ENCODE data around the gene AGBL3.

AGBL3 gene

GRCh38 chr7:134947831-134948230, 38.5 kb upstream of the AGBL3 start:
- Histone ChIP-seq H3K27me3 (ENCODE audit: control insufficient read depth in 1 of 2, insufficient read depth in 1 of 2, low read length in 2 of 2) (no peaks in the 10 kb centered on the region), H3K18ac (ENCODE audit: low read depth in 1 of 2, low read length in 2 of 2) (no peak overlapping the region), H3K4ac (ENCODE audit: low read depth in 1 of 2, low read length in 2 of 2) (no peak overlapping the region), H3K36me3 (ENCODE audit: control insufficient read depth in 1 of 2, insufficient read depth in 2 of 2, low read depth in 1 of 2, low read length in 2 of 2) (peaks cover 27 to 92% of the 10 kb centered on the region in 2 experiments), H4K8ac (ENCODE audit: low read length) (no peak overlapping the region), H2BK15ac (ENCODE audit: low read depth, poor library complexity, severe bottlenecking) (no peak overlapping the region), H3K4me2 (ENCODE audit: low read length, poor library complexity, severe bottlenecking) (no peak overlapping the region), H3K4me3 (ENCODE audit: insufficient read depth in 1 of 2, low read depth in 1 of 2, low read length in 2 of 2) (no peak overlapping the region), H3K9ac (ENCODE audit: low read length) (no peak overlapping the region), H2BK120ac (ENCODE audit: low read depth, low read length) (no peak overlapping the region), H2AFZ (ENCODE audit: low read depth, low read length) (no peak overlapping the region), H4K91ac (ENCODE audit: low read length) (no peak overlapping the region), H2BK12ac (ENCODE audit: low read length in 2 of 2) (no peak overlapping the region), H2BK5ac (ENCODE audit: low read depth, low read length, poor library complexity, severe bottlenecking) (no peak overlapping the region), H3K27ac (ENCODE audit: low read length, poor library complexity, severe bottlenecking) (peak overlapping the region; percentile 6), H3K23ac (ENCODE audit: low read length in 2 of 2) (no peak overlapping the region), H3K79me1 (replicated peaks; ENCODE audit: low read length, poor library complexity, severe bottlenecking) (peaks cover 17% of the 10 kb centered on the region), H2AK5ac (ENCODE audit: low read length, severe bottlenecking) (peak overlapping the region; percentile 77), H3K4me1 (ENCODE audit: control insufficient read depth, insufficient read depth, low read depth, low read length) (peaks cover 5% of the 10 kb centered on the region), H3K14ac (ENCODE audit: low read length in 2 of 2) (no peak overlapping the region), H3K9me3 (ENCODE audit: control insufficient read depth, low read length) (no peaks in the 10 kb centered on the region)
- DNase-seq: no peak
- no CpG with 5 or more reads among the region's 1 CpG for WGBS

GRCh38 chr7:134948246-134948645, 38.1 kb upstream of the AGBL3 start:
- Histone ChIP-seq H4K8ac (ENCODE audit: low read length) (no peak overlapping the region), H3K36me3 (ENCODE audit: control insufficient read depth in 1 of 2, insufficient read depth in 2 of 2, low read depth in 1 of 2, low read length in 2 of 2) (peaks cover 30 to 94% of the 10 kb centered on the region in 2 experiments), H2BK120ac (ENCODE audit: low read depth, low read length) (no peak overlapping the region), H2BK15ac (ENCODE audit: low read depth, poor library complexity, severe bottlenecking) (no peak overlapping the region), H2BK5ac (ENCODE audit: low read depth, low read length, poor library complexity, severe bottlenecking) (no peak overlapping the region), H3K27ac (ENCODE audit: low read length, poor library complexity, severe bottlenecking) (peak overlapping the region; percentile 59), H2AFZ (ENCODE audit: low read depth, low read length) (no peak overlapping the region), H2BK12ac (ENCODE audit: low read length in 2 of 2) (no peak overlapping the region), H3K9ac (ENCODE audit: low read length) (peak overlapping the region; percentile 28), H3K23ac (ENCODE audit: low read length in 2 of 2) (no peak overlapping the region), H3K79me1 (replicated peaks; ENCODE audit: low read length, poor library complexity, severe bottlenecking) (peaks cover 17% of the 10 kb centered on the region), H3K4me1 (ENCODE audit: control insufficient read depth, insufficient read depth, low read depth, low read length) (peaks cover 5% of the 10 kb centered on the region), H3K4ac (ENCODE audit: low read depth in 1 of 2, low read length in 2 of 2) (no peak overlapping the region), H3K4me2 (ENCODE audit: low read length, poor library complexity, severe bottlenecking) (no peak overlapping the region), H3K18ac (ENCODE audit: low read depth in 1 of 2, low read length in 2 of 2) (no peak overlapping the region), H3K9me3 (ENCODE audit: control insufficient read depth, low read length) (no peaks in the 10 kb centered on the region), H3K27me3 (ENCODE audit: control insufficient read depth in 1 of 2, insufficient read depth in 1 of 2, low read length in 2 of 2) (no peaks in the 10 kb centered on the region), H3K14ac (ENCODE audit: low read length in 2 of 2) (no peak overlapping the region), H4K91ac (ENCODE audit: low read length) (no peak overlapping the region), H2AK5ac (ENCODE audit: low read length, severe bottlenecking) (no peak overlapping the region), H3K4me3 (ENCODE audit: insufficient read depth in 1 of 2, low read depth in 1 of 2, low read length in 2 of 2) (no peak overlapping the region)
- no CpG with 5 or more reads among the region's 4 CpGs for WGBS
- DNase-seq: no peak

- peaks cover 5% of the 10 kb centered on the region for H3K4me1 ChIP-seq (ENCODE audit: control insufficient read depth, insufficient read depth, low read depth, low read length)
- peak; percentile 69 for DNase-seq
- peaks cover 17% of the 10 kb centered on the region for H3K79me1 ChIP-seq (replicated peaks; ENCODE audit: low read length, poor library complexity, severe bottlenecking)
- no peak overlapping the region for H2AK5ac ChIP-seq (ENCODE audit: low read length, severe bottlenecking)
- no peak overlapping the region for H4K91ac ChIP-seq (ENCODE audit: low read length)
- no peak overlapping the region for H2BK5ac ChIP-seq (ENCODE audit: low read depth, low read length, poor library complexity, severe bottlenecking)
- H4K8ac ChIP-seq (ENCODE audit: low read length): no peak overlapping the region
- 88% methylated on average over 1 of the region's 1 CpG for WGBS
- no peak overlapping the region for H2BK15ac ChIP-seq (ENCODE audit: low read depth, poor library complexity, severe bottlenecking)
- H2BK12ac ChIP-seq (ENCODE audit: low read length in 2 of 2): no peak overlapping the region
- H3K4ac ChIP-seq (ENCODE audit: low read depth in 1 of 2, low read length in 2 of 2): no peak overlapping the region
- H3K18ac ChIP-seq (ENCODE audit: low read depth in 1 of 2, low read length in 2 of 2): no peak overlapping the region
- no peaks in the 10 kb centered on the region for H3K27me3 ChIP-seq (ENCODE audit: control insufficient read depth in 1 of 2, insufficient read depth in 1 of 2, low read length in 2 of 2)
- no peak overlapping the region for H3K4me3 ChIP-seq (ENCODE audit: insufficient read depth in 1 of 2, low read depth in 1 of 2, low read length in 2 of 2)
- no peak overlapping the region for H2AFZ ChIP-seq (ENCODE audit: low read depth, low read length)
- H3K9ac ChIP-seq (ENCODE audit: low read length): peak overlapping the region; percentile 28
- peaks cover 31 to 94% of the 10 kb centered on the region in 2 experiments for H3K36me3 ChIP-seq (ENCODE audit: control insufficient read depth in 1 of 2, insufficient read depth in 2 of 2, low read depth in 1 of 2, low read length in 2 of 2)
- no peak overlapping the region for H3K4me2 ChIP-seq (ENCODE audit: low read length, poor library complexity, severe bottlenecking)
- no peak overlapping the region for H3K14ac ChIP-seq (ENCODE audit: low read length in 2 of 2)
- H3K9me3 ChIP-seq (ENCODE audit: control insufficient read depth, low read length): no peaks in the 10 kb centered on the region
- H3K23ac ChIP-seq (ENCODE audit: low read length in 2 of 2): no peak overlapping the region
- peak overlapping the region; percentile 59 for H3K27ac ChIP-seq (ENCODE audit: low read length, poor library complexity, severe bottlenecking)
- H2BK120ac ChIP-seq (ENCODE audit: low read depth, low read length): no peak overlapping the region
These were observed 37.6 kb upstream of the AGBL3 start for GRCh38 chr7:134948736-134949135.

DNA sequence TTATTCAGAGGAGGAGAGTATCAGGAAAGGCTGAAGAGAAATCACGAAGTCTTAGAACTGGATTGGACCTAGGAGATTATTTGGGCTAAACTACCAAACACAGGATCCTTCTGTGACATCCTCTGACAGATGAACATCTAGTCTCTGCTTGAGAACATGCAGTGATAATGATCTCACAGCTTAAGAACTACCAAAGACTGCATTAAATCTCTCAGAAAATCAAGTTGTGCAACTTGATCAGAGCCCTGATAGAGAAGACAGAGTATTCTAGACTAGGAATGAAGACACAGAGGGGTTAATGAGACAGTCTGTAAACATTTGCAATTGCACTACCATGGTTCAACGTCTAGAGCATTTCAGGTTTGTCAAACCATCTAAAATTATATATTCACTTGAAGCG, 37.1 kb upstream of the AGBL3 start:
- no peak overlapping the region for H2BK120ac ChIP-seq (ENCODE audit: low read depth, low read length)

More for the DNA sequence above, 37.1 kb upstream of the AGBL3 start:
- H3K14ac ChIP-seq (ENCODE audit: low read length in 2 of 2): no peak overlapping the region
- peak; percentile 43 for DNase-seq
- H3K9ac ChIP-seq (ENCODE audit: low read length): peak overlapping the region; percentile 28
- no peak overlapping the region for H3K23ac ChIP-seq (ENCODE audit: low read length in 2 of 2)
- peak overlapping the region; percentile 59 for H3K27ac ChIP-seq (ENCODE audit: low read length, poor library complexity, severe bottlenecking)
- no peak overlapping the region for H3K4ac ChIP-seq (ENCODE audit: low read depth in 1 of 2, low read length in 2 of 2)
- H3K27me3 ChIP-seq (ENCODE audit: control insufficient read depth in 1 of 2, insufficient read depth in 1 of 2, low read length in 2 of 2): no peaks in the 10 kb centered on the region
- no peak overlapping the region for H3K18ac ChIP-seq (ENCODE audit: low read depth in 1 of 2, low read length in 2 of 2)
- H3K4me1 ChIP-seq (ENCODE audit: control insufficient read depth, insufficient read depth, low read depth, low read length): peaks cover 5% of the 10 kb centered on the region
- no peak overlapping the region for H3K4me2 ChIP-seq (ENCODE audit: low read length, poor library complexity, severe bottlenecking)
- no peak overlapping the region for H2BK5ac ChIP-seq (ENCODE audit: low read depth, low read length, poor library complexity, severe bottlenecking)
- no peak overlapping the region for H2BK15ac ChIP-seq (ENCODE audit: low read depth, poor library complexity, severe bottlenecking)
- no peak overlapping the region for H2BK12ac ChIP-seq (ENCODE audit: low read length in 2 of 2)
- peaks cover 17% of the 10 kb centered on the region for H3K79me1 ChIP-seq (replicated peaks; ENCODE audit: low read length, poor library complexity, severe bottlenecking)
- no peak overlapping the region for H4K91ac ChIP-seq (ENCODE audit: low read length)
- 74% methylated on average over 3 of the region's 3 CpGs for WGBS
- no peaks in the 10 kb centered on the region for H3K9me3 ChIP-seq (ENCODE audit: control insufficient read depth, low read length)
- H3K4me3 ChIP-seq (ENCODE audit: insufficient read depth in 1 of 2, low read depth in 1 of 2, low read length in 2 of 2): no peak overlapping the region
- no peak overlapping the region for H2AFZ ChIP-seq (ENCODE audit: low read depth, low read length)
- H4K8ac ChIP-seq (ENCODE audit: low read length): no peak overlapping the region
- peaks cover 31 to 94% of the 10 kb centered on the region in 2 experiments for H3K36me3 ChIP-seq (ENCODE audit: control insufficient read depth in 1 of 2, insufficient read depth in 2 of 2, low read depth in 1 of 2, low read length in 2 of 2)
- no peak overlapping the region for H2AK5ac ChIP-seq (ENCODE audit: low read length, severe bottlenecking)
